SK-N-SH treated with all-trans-retinoic acid at 6 μM for 48 hours (cell line): Measurements from ENCODE around the gene BACH1.

Experiments used
- CSDC2 ChIP-seq: fragments of 250-450 bp; sonication (Bioruptor Pico); IDR thresholded peaks from 2 replicates; pipeline ENCODE4 v1.5.0; 2020; ENCODE audit warnings: mild to moderate bottlenecking, moderate library complexity
- ESRRG ChIP-seq: fragments of 250-450 bp; sonication (Bioruptor Pico); IDR thresholded peaks from 2 replicates; pipeline ENCODE4 v1.6.1; 2021; ENCODE audit warnings: mild to moderate bottlenecking
- ZFP3 ChIP-seq: fragments of 250-450 bp; sonication (Bioruptor Pico); IDR thresholded peaks from 2 replicates; pipeline ENCODE4 v1.5.0; 2020; ENCODE audit warnings: mild to moderate bottlenecking, moderate library complexity
- TF ChIP-seq, protein P1 (sequence below): fragments of 250-450 bp; sonication (Bioruptor Pico); IDR thresholded peaks from 2 replicates; pipeline ENCODE4 v1.8.0; 2021; ENCODE audit warnings: low read depth, mild to moderate bottlenecking, moderate library complexity, borderline replicate concordance
- TF ChIP-seq, protein P2 (sequence below): fragments of 250-450 bp; sonication (Bioruptor Pico); IDR thresholded peaks from 2 replicates; pipeline ENCODE4 v1.8.0; 2020; ENCODE audit warnings: mild to moderate bottlenecking, moderate library complexity, borderline replicate concordance

DNA sequence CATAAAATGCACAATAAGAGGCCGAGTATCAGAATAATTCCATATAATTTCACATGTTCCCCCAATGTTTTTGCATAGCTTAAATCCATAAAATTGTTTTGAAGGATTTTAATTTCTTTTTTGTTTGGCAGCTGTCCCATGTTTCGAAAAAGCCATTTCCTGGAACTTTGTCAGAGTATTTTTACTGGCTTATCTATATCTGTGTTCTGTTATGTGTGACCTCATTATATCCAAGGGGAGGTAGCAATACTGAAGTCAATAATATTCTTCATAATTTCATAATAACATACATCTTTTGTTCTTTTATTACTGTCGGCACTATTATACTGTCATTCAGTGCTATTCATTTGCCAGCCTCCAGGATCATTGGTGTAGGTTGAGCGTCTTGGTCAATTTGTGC, 9.4 kb upstream of the BACH1 start:
- TF ChIP-seq, protein P1, sequence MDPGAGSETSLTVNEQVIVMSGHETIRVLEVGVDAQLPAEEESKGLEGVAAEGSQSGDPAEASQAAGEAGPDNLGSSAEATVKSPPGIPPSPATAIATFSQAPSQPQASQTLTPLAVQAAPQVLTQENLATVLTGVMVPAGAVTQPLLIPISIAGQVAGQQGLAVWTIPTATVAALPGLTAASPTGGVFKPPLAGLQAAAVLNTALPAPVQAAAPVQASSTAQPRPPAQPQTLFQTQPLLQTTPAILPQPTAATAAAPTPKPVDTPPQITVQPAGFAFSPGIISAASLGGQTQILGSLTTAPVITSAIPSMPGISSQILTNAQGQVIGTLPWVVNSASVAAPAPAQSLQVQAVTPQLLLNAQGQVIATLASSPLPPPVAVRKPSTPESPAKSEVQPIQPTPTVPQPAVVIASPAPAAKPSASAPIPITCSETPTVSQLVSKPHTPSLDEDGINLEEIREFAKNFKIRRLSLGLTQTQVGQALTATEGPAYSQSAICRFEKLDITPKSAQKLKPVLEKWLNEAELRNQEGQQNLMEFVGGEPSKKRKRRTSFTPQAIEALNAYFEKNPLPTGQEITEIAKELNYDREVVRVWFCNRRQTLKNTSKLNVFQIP (CRISPR knock-in tag): no peak
- TF ChIP-seq, protein P2, sequence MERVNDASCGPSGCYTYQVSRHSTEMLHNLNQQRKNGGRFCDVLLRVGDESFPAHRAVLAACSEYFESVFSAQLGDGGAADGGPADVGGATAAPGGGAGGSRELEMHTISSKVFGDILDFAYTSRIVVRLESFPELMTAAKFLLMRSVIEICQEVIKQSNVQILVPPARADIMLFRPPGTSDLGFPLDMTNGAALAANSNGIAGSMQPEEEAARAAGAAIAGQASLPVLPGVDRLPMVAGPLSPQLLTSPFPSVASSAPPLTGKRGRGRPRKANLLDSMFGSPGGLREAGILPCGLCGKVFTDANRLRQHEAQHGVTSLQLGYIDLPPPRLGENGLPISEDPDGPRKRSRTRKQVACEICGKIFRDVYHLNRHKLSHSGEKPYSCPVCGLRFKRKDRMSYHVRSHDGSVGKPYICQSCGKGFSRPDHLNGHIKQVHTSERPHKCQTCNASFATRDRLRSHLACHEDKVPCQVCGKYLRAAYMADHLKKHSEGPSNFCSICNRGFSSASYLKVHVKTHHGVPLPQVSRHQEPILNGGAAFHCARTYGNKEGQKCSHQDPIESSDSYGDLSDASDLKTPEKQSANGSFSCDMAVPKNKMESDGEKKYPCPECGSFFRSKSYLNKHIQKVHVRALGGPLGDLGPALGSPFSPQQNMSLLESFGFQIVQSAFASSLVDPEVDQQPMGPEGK (CRISPR knock-in tag): no peak
- TF ChIP-seq CSDC2 (CRISPR knock-in tag) (no peak), ZFP3 (CRISPR knock-in tag) (no peak), ESRRG (CRISPR knock-in tag) (no peak)
